HG03025 (cell line): ENCODE data around the gene NPTN.

ENCODE experiments used
- ATAC-seq: cut with Tn5 transposase; IDR thresholded peaks from one replicate; pipeline ENCODE4 v1.9.1; 2021; ENCODE audit warnings: mild to moderate bottlenecking, moderate library complexity; ENCODE audit not compliant: unreplicated experiment, low FRiP score

The NPTN gene

GRCh38 chr15:73633991-73634495 is 854 bp upstream of the NPTN start:
- ATAC-seq = no peak

GRCh38 chr15:73632670-73633058 is 525 bp downstream of the NPTN start:
- no peak for ATAC-seq

GRCh38 chr15:73631915-73632669 is 1.1 kb downstream of the NPTN start:
- no peak for ATAC-seq

- ATAC-seq = no peak
Observed at GRCh38 chr15:73630921-73631362, 2.2 kb downstream of the NPTN start.

GRCh38 chr15:73629798-73630429 is 3.3 kb downstream of the NPTN start:
- no peak for ATAC-seq

- no peak for ATAC-seq
Observed at GRCh38 chr15:73628976-73629797, 4.0 kb downstream of the NPTN start.

- ATAC-seq = no peak
Observed at GRCh38 chr15:73628102-73628501, 5.1 kb downstream of the NPTN start.

GRCh38 chr15:73626072-73626471 is 7.1 kb downstream of the NPTN start:
- no peak for ATAC-seq

- ATAC-seq = no peak
Observed at GRCh38 chr15:73624530-73624929, 8.7 kb downstream of the NPTN start.

- no peak for ATAC-seq
Observed at GRCh38 chr15:73621286-73621826, 11.8 kb downstream of the NPTN start.

- no peak for ATAC-seq
Observed at GRCh38 chr15:73620078-73620477, 13.1 kb downstream of the NPTN start.

GRCh38 chr15:73617913-73618312 is 15.3 kb downstream of the NPTN start:
- no peak for ATAC-seq

GRCh38 chr15:73617301-73617831 is 15.8 kb downstream of the NPTN start:
- no peak for ATAC-seq

- ATAC-seq = no peak
Observed at GRCh38 chr15:73608941-73609340, 24.2 kb downstream of the NPTN start.

- no peak for ATAC-seq
Observed at GRCh38 chr15:73608475-73608874, 24.7 kb downstream of the NPTN start.

- ATAC-seq = no peak
Observed at GRCh38 chr15:73607843-73608242, 25.3 kb downstream of the NPTN start.

- no peak for ATAC-seq
Observed at GRCh38 chr15:73607405-73607804, 25.8 kb downstream of the NPTN start.

- no peak for ATAC-seq
Observed at GRCh38 chr15:73605759-73606436, 27.3 kb downstream of the NPTN start.

GRCh38 chr15:73604477-73604876 is 28.7 kb downstream of the NPTN start:
- no peak for ATAC-seq

GRCh38 chr15:73602992-73603391 is 30.2 kb downstream of the NPTN start:
- no peak for ATAC-seq
